ENCODE measurements around the gene SOWAHA.
"Not testable (repeated sequence)": the region's sequence is repeated elsewhere in the genome, so short reads cannot be mapped to it uniquely, and the experiment has no call there.

SOWAHA gene

DNA sequence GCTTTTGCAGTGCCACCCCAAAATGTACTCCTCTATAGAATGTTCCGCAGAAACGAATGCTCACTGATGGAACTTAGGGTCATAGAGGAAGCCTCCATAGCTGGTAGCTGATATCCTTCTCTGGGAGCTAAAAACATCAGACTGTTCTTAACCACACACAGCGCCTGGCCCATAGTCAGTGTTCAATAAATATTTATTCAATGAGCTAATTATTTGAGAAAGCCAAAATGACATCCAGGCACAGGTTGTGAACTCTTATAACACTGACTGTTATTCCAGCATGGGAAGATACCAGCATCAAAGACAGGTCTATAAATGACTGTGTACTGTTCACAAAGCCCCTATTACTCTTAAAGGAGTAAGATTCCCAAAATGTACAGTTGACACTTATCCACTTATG is 40.2 kb downstream of the SOWAHA start:
- TF ChIP-seq YY1 (IDR thresholded peaks at IDR 0.05; ENCODE audit: insufficient read depth, insufficient read length) (no peak), ZNF274 (IDR thresholded peaks at IDR 0.05; ENCODE audit: low read depth, low read length) (no peak), SUZ12 (IDR thresholded peaks at IDR 0.05; ENCODE audit: extremely low read depth, insufficient read depth, insufficient read length) (no peak)
- H3K9ac ChIP-seq (ENCODE audit: insufficient read length, low read depth) = no peak overlapping the region

GRCh38 chr5:132853790-132854189 is 40.7 kb downstream of the SOWAHA start:
- TF ChIP-seq SUZ12 (IDR thresholded peaks at IDR 0.05; ENCODE audit: extremely low read depth, insufficient read depth, insufficient read length) (no peak), ZNF274 (IDR thresholded peaks at IDR 0.05; ENCODE audit: low read depth, low read length) (no peak), YY1 (IDR thresholded peaks at IDR 0.05; ENCODE audit: insufficient read depth, insufficient read length) (no peak)
- no peak for DNase-seq (ENCODE audit: low read depth, low spot score)

More for the DNA sequence above, 40.2 kb downstream of the SOWAHA start:
- H3K4me1 ChIP-seq (ENCODE audit: insufficient read depth, insufficient read length) = no peaks in the 10 kb centered on the region
- DNase-seq (ENCODE audit: low read depth, low spot score) = no peak
- no peak overlapping the region for H3K4me3 ChIP-seq (ENCODE audit: insufficient read length, low read depth)
- H3K36me3 ChIP-seq (ENCODE audit: insufficient read depth, insufficient read length, low read length) = no peaks in the 10 kb centered on the region
- no peaks in the 10 kb centered on the region for H3K27me3 ChIP-seq (ENCODE audit: insufficient read depth, insufficient read length)
- H3K9me3 ChIP-seq (ENCODE audit: insufficient read depth, low read length) = no peaks in the 10 kb centered on the region

DNA sequence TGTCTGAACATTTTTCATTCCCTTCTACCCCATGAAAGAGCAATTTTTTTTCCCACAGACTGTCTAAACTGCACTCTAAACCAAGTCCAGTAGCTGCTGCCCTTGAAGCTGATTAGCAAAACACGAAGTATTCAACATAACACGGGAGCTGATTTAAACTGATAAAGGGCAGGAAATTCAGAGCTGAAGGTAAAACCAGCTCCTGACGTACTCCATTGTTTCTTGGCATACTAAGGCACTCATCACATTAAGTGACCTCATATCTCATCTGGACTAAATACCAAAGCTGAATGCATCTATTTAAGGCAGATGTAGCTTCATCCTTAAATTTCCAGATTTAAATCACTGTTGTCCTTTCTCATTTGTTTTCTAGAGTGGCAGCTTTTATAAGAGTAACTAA is 41.2 kb downstream of the SOWAHA start:
- H3K9me3 ChIP-seq (ENCODE audit: insufficient read depth, low read length) = no peaks in the 10 kb centered on the region
- no peak overlapping the region for H3K4me3 ChIP-seq (ENCODE audit: insufficient read length, low read depth)
- no peak for DNase-seq (ENCODE audit: low read depth, low spot score)
- H3K27me3 ChIP-seq (ENCODE audit: insufficient read depth, insufficient read length) = no peaks in the 10 kb centered on the region
- H3K36me3 ChIP-seq (ENCODE audit: insufficient read depth, insufficient read length, low read length) = no peaks in the 10 kb centered on the region
- TF ChIP-seq YY1 (IDR thresholded peaks at IDR 0.05; ENCODE audit: insufficient read depth, insufficient read length) = no peak
- no peak for TF ChIP-seq ZNF274 (IDR thresholded peaks at IDR 0.05; ENCODE audit: low read depth, low read length)
- TF ChIP-seq SUZ12 (IDR thresholded peaks at IDR 0.05; ENCODE audit: extremely low read depth, insufficient read depth, insufficient read length) = no peak
- H3K4me1 ChIP-seq (ENCODE audit: insufficient read depth, insufficient read length) = no peaks in the 10 kb centered on the region
- H3K9ac ChIP-seq (ENCODE audit: insufficient read length, low read depth) = no peak overlapping the region

More at GRCh38 chr5:132853790-132854189, 40.7 kb downstream of the SOWAHA start:
- Histone ChIP-seq H3K9me3 (ENCODE audit: insufficient read depth, low read length) (no peaks in the 10 kb centered on the region), H3K9ac (ENCODE audit: insufficient read length, low read depth) (no peak overlapping the region), H3K4me3 (ENCODE audit: insufficient read length, low read depth) (no peak overlapping the region), H3K27me3 (ENCODE audit: insufficient read depth, insufficient read length) (no peaks in the 10 kb centered on the region), H3K4me1 (ENCODE audit: insufficient read depth, insufficient read length) (no peaks in the 10 kb centered on the region), H3K36me3 (ENCODE audit: insufficient read depth, insufficient read length, low read length) (no peaks in the 10 kb centered on the region)

GRCh38 chr5:132854992-132855391 is 41.9 kb downstream of the SOWAHA start:
- not testable (repeated sequence) for H3K36me3 ChIP-seq (ENCODE audit: insufficient read depth, insufficient read length, low read length); H3K4me3 ChIP-seq (ENCODE audit: insufficient read length, low read depth); H3K27me3 ChIP-seq (ENCODE audit: insufficient read depth, insufficient read length); H3K9me3 ChIP-seq (ENCODE audit: insufficient read depth, low read length); DNase-seq (ENCODE audit: low read depth, low spot score); H3K9ac ChIP-seq (ENCODE audit: insufficient read length, low read depth); H3K4me1 ChIP-seq (ENCODE audit: insufficient read depth, insufficient read length)

DNA sequence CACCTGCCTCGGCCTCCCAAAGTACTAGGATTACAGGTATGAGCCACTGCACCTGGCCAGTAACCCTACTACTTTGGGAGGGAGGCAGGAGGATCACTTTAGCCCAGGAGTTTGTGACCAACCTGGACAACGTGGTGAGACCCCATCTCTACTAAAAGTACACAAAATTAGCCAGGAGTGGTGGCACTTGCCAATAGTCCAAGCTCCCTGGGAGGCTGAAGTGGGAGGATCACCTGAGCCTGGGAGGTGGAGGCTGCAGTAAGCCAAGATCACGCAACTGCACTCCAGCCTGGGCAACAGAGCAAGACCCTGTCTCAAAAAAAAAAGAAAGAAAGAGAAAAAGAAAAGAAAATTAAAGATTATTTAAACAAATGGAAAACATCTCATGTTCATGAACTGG is 42.9 kb downstream of the SOWAHA start:
- H3K9me3 ChIP-seq (ENCODE audit: insufficient read depth, low read length) = no peaks in the 10 kb centered on the region
- no peaks in the 10 kb centered on the region for H3K27me3 ChIP-seq (ENCODE audit: insufficient read depth, insufficient read length)
- H3K4me1 ChIP-seq (ENCODE audit: insufficient read depth, insufficient read length) = no peaks in the 10 kb centered on the region
- DNase-seq (ENCODE audit: low read depth, low spot score) = no peak
- no peak overlapping the region for H3K9ac ChIP-seq (ENCODE audit: insufficient read length, low read depth)
- no peaks in the 10 kb centered on the region for H3K36me3 ChIP-seq (ENCODE audit: insufficient read depth, insufficient read length, low read length)
- no peak overlapping the region for H3K4me3 ChIP-seq (ENCODE audit: insufficient read length, low read depth)
- TF ChIP-seq ZNF274 (IDR thresholded peaks at IDR 0.05; ENCODE audit: low read depth, low read length) = no peak
- no peak for TF ChIP-seq YY1 (IDR thresholded peaks at IDR 0.05; ENCODE audit: insufficient read depth, insufficient read length)
- TF ChIP-seq SUZ12 (IDR thresholded peaks at IDR 0.05; ENCODE audit: extremely low read depth, insufficient read depth, insufficient read length) = no peak

- Histone ChIP-seq H3K36me3 (ENCODE audit: insufficient read depth, insufficient read length, low read length) (no peaks in the 10 kb centered on the region), H3K4me1 (ENCODE audit: insufficient read depth, insufficient read length) (no peaks in the 10 kb centered on the region), H3K27me3 (ENCODE audit: insufficient read depth, insufficient read length) (no peaks in the 10 kb centered on the region), H3K4me3 (ENCODE audit: insufficient read length, low read depth) (no peak overlapping the region), H3K9me3 (ENCODE audit: insufficient read depth, low read length) (no peaks in the 10 kb centered on the region), H3K9ac (ENCODE audit: insufficient read length, low read depth) (no peak overlapping the region)
- TF ChIP-seq ZNF274 (IDR thresholded peaks at IDR 0.05; ENCODE audit: low read depth, low read length) (no peak), YY1 (IDR thresholded peaks at IDR 0.05; ENCODE audit: insufficient read depth, insufficient read length) (no peak), SUZ12 (IDR thresholded peaks at IDR 0.05; ENCODE audit: extremely low read depth, insufficient read depth, insufficient read length) (no peak)
- no peak for DNase-seq (ENCODE audit: low read depth, low spot score)
Observed at GRCh38 chr5:132859889-132860437, 46.9 kb downstream of the SOWAHA start.

DNA sequence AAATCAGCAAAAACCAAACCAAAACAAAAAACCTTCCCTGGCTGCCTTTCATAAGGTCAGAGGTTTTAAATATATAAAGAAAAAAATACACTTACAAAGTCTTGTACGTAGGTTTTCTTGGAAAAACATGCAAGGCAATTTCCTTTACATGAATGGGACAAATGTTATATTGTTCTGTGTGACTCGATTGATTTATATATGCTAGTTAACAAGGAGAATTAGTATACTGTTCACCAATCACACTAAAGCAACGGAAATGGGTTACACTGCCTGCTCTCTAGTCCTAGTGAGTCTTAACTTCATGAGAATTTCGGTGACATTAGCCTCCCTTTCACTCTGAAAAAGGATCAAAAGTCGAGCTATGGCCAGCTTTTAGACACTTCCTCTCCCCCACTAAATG is 47.6 kb downstream of the SOWAHA start:
- no peaks in the 10 kb centered on the region for H3K9me3 ChIP-seq (ENCODE audit: insufficient read depth, low read length)
- no peak overlapping the region for H3K9ac ChIP-seq (ENCODE audit: insufficient read length, low read depth)
- no peaks in the 10 kb centered on the region for H3K36me3 ChIP-seq (ENCODE audit: insufficient read depth, insufficient read length, low read length)
- TF ChIP-seq YY1 (IDR thresholded peaks at IDR 0.05; ENCODE audit: insufficient read depth, insufficient read length) (no peak), ZNF274 (IDR thresholded peaks at IDR 0.05; ENCODE audit: low read depth, low read length) (no peak), SUZ12 (IDR thresholded peaks at IDR 0.05; ENCODE audit: extremely low read depth, insufficient read depth, insufficient read length) (no peak)
- H3K4me3 ChIP-seq (ENCODE audit: insufficient read length, low read depth) = no peak overlapping the region
- DNase-seq (ENCODE audit: low read depth, low spot score) = no peak
- no peaks in the 10 kb centered on the region for H3K27me3 ChIP-seq (ENCODE audit: insufficient read depth, insufficient read length)
- no peaks in the 10 kb centered on the region for H3K4me1 ChIP-seq (ENCODE audit: insufficient read depth, insufficient read length)
